ENCODE data around the gene FAM72D. TPM values are rescaled to one million over a fixed set of nuclear protein-coding genes. Genes with fewer than 3 reads are reported as not detected.
"Not testable (repeated sequence)": the region's sequence is repeated elsewhere in the genome, so short reads cannot be mapped to it uniquely, and the experiment has no call there.

Gene FAM72D
- total RNA-seq, 1 experiment from 2014 or later, result 3.6 TPM

GRCh38 chr1:145082483-145083255 lies 13.1 kb upstream of the FAM72D start:
- DNase-seq (ENCODE audit: low read depth), result not testable (repeated sequence)

DNA sequence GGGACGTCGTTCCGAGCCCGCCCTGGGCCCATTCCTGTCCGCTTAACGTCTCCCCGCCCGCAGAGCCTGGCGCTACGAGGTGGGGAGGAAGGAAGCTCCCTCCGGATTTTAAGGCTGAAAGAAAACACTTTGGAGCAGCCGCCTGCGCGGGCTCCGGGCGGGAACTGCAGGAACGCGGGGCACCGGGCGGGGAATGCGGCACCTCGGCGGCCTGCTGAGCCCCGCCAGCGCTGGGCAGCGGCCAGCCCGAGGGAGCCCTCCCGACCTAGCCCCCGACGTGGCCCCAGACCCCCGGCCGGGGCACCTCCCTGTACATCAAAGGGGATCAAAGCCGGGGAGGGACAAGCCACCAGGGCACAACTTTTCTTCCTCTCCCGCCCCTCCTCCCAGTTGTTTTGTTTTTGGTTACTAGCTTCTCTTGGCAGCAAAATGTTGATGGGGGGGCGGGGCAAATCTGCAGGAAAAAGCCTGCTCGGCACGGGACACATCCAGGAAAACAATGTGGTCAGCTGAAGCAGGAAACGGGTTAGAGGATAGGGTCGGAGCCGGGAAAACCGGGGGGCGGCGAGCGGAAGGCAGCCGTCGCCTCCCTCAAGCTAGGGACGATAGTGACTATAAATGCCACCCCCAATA lies 2.1 kb upstream of the FAM72D start:
- peak; percentile 1 for DNase-seq (ENCODE audit: low read depth)

DNA sequence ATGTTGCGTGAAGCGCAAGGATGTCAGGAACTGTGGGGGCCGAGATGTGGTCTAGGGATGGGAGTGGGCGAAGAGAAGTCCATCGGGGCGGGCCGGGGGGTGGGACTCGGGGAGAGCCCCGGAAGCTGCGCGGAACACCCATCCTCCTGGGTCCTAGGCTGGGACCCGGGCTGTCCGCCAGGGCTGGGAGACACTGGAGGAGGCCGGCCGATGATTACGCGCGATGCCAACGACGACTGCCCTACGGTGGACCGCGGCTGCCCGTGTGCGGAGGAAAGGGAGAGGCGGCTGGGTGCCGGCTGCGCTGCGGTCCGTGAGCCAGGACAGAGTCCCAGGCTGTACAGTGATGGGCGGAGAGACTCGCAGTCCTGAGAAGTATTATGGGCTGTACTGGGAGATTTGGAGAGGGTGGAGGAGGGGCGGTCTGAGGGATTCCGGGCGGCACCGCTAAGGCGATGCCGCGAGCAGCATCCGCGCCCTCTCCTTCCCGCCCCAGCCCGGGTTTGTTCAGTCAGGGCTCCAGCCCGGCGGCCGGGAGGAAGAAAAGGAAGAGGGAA lies 1.0 kb upstream of the FAM72D start:
- DNase-seq (ENCODE audit: low read depth), result not testable (repeated sequence)

GRCh38 chr1:145101725-145102124 lies 6.0 kb downstream of the FAM72D start:
- not testable (repeated sequence) for DNase-seq (ENCODE audit: low read depth)

DNA sequence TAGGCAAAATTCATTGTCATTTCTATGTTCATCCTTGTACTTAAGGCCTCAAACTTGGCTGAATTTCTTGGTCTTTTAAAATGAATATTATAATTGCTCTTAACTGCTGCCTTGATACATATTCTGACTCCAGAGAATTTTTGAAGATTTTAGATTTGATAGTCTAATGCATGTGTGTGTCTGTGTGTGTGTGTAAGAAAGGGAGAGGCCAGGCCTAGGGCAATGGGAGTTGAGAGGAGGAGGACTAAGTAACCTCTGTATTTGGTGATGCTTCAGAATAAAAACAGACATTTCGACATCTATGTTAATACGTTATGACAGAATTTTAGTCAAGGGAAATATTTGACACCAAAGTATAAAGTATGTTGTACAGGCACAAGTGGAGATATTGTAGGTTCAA lies 7.5 kb downstream of the FAM72D start:
- not testable (repeated sequence) for DNase-seq (ENCODE audit: low read depth)

DNA sequence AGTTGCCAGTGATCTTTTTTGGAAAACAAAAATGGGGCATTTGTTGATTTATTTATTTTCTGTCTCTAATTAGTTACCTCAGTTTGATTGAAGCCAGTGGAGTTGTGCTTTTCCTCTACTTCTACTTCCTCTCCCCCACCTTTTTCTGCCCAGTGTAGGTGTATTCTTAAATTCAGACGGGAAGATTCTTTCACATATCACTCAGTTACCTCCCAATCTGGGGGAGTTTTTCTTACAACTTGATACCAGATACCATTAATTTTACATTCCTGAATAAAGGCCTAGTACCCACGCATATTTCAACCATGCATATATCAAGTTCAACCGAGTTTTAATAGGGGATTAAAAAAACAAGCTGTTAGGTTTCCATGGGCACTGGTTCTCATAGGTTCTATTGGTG lies 15.9 kb downstream of the FAM72D start:
- DNase-seq (ENCODE audit: low read depth), result not testable (repeated sequence)

DNA sequence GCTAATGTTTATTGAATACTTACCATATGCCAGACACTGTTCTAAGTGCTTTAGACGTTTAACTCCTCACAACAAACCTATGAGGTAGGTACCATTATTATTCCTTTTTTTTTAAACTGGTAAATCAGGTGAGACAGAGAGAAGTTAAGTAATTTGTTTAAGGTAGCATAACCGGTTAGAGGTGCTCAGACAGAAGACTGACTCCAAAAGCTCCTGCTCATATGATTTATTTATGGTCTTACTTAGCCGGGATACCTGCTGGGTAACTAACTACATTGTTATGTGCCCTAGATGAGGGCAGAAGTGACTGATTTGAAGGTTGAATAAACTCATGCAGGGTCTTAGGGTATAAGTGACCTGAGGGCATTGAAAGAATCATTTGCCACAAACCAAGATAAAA lies 16.9 kb downstream of the FAM72D start:
- not testable (repeated sequence) for DNase-seq (ENCODE audit: low read depth)

GRCh38 chr1:145114560-145115057 lies 18.8 kb downstream of the FAM72D start:
- not testable (repeated sequence) for DNase-seq (ENCODE audit: low read depth)

DNA sequence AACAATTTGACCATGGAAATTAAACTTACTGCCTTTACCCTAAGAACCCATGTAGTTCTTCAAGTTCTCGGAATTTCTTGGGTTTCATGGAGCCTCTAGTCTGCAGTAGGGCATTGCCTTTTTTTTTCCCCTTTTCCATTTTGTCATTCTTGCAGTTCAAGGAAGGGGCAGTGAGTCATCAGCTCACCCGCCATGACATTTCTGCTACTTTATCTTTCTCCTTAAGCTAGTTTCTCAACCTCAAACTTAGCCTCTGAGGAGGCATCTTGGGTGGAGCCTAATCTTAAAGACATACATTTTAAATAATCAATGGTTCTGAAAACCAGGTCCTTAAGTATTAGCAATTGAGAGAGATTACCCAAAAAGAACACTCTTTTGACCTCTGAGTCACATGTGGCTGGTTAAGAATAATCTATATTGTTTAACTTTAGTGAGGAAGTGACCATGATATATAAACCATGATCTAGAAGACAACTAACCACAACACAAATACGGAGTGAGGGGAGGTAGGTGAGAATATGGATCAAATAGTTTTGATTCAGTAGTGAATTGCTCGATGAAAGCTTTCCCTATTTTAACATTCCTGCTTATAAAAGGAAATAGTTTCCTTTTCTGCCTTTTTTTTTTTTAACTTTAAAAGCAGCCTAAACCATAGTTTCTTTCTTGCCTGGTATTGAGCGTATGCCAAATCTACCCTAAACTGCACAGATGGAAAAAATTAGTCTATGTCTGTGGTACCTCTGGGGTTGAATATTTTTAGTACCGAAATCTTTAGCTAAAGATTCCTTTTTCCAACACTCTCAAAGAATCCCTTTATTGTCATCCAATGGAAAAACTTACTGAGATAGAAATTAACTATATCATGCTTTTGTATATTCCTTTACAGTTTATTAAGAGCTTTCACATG lies 20.1 kb downstream of the FAM72D start:
- not testable (repeated sequence) for DNase-seq (ENCODE audit: low read depth)

DNA sequence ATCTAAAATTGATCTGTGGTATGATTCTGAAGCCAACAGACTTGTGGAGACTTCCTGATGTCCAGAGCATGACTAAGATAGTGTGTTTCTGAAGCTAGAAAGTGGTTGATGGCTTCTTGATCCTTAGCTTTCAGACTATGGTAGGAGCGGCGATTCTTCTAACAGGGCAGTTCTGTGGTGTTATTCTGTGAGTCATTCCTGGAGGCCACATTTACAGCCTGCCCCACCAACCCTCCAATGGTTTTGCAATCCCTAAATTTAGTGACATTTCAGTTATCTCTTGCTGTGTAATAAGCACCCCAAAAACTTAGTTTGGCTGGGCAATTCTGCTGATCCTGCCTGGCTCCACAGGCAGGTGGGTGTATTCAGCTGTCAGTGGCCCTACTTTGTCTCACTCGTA lies 24.1 kb downstream of the FAM72D start:
- DNase-seq (ENCODE audit: low read depth), result not testable (repeated sequence)

- DNase-seq (ENCODE audit: low read depth), result not testable (repeated sequence)
Measured at GRCh38 chr1:145122344-145123061, 26.7 kb downstream of the FAM72D start.

DNA sequence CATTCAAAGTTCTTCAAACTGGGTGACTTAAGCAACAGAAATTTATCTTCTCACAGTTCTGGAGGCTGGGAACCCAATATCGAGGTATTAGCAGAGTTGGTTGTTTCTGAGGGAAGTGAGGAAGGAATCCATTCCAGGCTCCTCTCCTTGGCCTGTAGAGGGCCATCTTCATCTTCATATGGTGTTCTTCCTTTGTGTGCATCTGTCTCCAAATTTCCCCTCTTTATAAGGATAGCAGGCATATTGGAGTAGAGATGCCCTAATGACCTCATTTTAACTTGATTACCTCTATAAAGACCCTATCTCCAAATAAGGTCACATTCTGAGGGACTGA lies 27.3 kb downstream of the FAM72D start:
- DNase-seq (ENCODE audit: low read depth), result not testable (repeated sequence)

- DNase-seq (ENCODE audit: low read depth), result not testable (repeated sequence)
Measured at GRCh38 chr1:145123992-145124641, 28.3 kb downstream of the FAM72D start.

GRCh38 chr1:145125112-145125511 lies 29.3 kb downstream of the FAM72D start:
- DNase-seq (ENCODE audit: low read depth), result not testable (repeated sequence)

- DNase-seq (ENCODE audit: low read depth), result not testable (repeated sequence)
Measured at GRCh38 chr1:145127144-145127543, 31.4 kb downstream of the FAM72D start.

- not testable (repeated sequence) for DNase-seq (ENCODE audit: low read depth)
Measured at GRCh38 chr1:145128697-145129469, 33.1 kb downstream of the FAM72D start.

- not testable (repeated sequence) for DNase-seq (ENCODE audit: low read depth)
Measured at GRCh38 chr1:145134476-145134875, 38.7 kb downstream of the FAM72D start.

GRCh38 chr1:145140549-145140948 lies 44.8 kb downstream of the FAM72D start:
- not testable (repeated sequence) for DNase-seq (ENCODE audit: low read depth)

DNA sequence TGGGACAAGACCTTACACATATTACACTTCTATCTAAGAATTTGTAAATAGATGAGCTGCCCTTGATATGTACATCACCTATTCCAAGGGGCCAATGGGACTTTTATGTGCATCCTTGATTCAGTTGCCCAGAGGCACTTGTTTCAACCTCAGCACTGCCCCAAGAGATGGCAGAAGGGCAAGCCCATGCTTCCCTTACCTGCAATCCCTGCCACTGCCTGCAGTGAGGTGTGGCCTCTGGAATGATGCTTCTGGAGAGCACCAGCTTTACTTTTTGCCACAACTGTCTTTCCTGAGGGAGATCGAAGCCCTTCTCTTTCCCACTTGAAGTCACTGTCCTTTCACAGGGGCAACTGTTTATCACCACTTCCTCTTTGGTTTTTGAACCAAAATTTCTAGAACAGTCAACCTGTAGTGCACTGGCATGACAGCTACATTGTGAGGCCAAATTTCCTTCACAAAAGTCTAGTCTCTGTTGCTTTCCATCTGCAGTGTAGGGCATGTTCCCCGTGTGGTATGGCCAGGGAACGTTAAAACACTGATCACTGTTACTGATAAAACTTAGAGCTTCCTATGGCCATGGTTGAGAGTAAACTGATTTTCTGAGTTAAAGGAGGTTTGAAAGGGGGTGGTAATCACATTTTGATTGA lies 48.6 kb downstream of the FAM72D start:
- DNase-seq (ENCODE audit: low read depth), result not testable (repeated sequence)

Measured in LHCN-M2 (cell line).